Activated T-helper 1 cell treated with anti-CD3 and anti-CD28 coated beads, Interleukin-12 subunit alpha, Interleukin-12 subunit beta, Interleukin-2, Interleukin-4 antibody, amounts not matched to agents 30 ng/mL and 10 ng/mL and 1 ng/mL, durations not matched to agents 14 hours and 24 hours and 36 hours (primary cell): ENCODE data around the gene IL12RB1. TPM values are rescaled to one million over a fixed set of nuclear protein-coding genes. Genes with fewer than 3 reads are reported as not detected.
A peak's percentile ranks its signal among the peaks of the same experiment; 100 is the strongest.
"Not testable (repeated sequence)": the region's sequence is repeated elsewhere in the genome, so short reads cannot be mapped to it uniquely, and the experiment has no call there.

ENCODE experiments used
- DNase-seq: peaks from one replicate; pipeline ENCODE4 v3.0.0; 2021; ENCODE audit warnings: low spot score
- H3K27ac Mint-ChIP-seq: one replicate; pipeline ENCODE4 v1.8.0; 2021; ENCODE audit warnings: mild to moderate bottlenecking, mixed read lengths
- H3K27me3 Mint-ChIP-seq: one replicate; pipeline ENCODE4 v1.8.0; 2022; ENCODE audit warnings: mild to moderate bottlenecking, moderate library complexity, mixed read lengths; ENCODE audit not compliant: insufficient read depth
- H3K36me3 Mint-ChIP-seq: one replicate; pipeline ENCODE4 v1.8.0; 2021; ENCODE audit warnings: low read depth, mixed read lengths
- H3K4me1 Mint-ChIP-seq: one replicate; pipeline ENCODE4 v1.8.0; 2021; ENCODE audit warnings: low read depth, mixed read lengths
- H3K4me3 Mint-ChIP-seq: one replicate; pipeline ENCODE4 v1.8.0; 2021; ENCODE audit warnings: mild to moderate bottlenecking, moderate library complexity, mixed read lengths
- H3K9me3 Mint-ChIP-seq: one replicate; pipeline ENCODE4 v1.8.0; 2021; ENCODE audit warnings: mixed read lengths
- intact Hi-C: fragments of 100-400 bp; cut with micrococcal nuclease; formaldehyde crosslinking; loops from one replicate; pipeline ENCODE4 v1.15.1; 2024
- total RNA-seq: library from RNA; stranded (reverse); gene quantifications from 2 replicates; pipeline ENCODE4 v1.2.3, GENCODE V29; 2022

The IL12RB1 gene
- total RNA-seq, 1 donor from 2014 or later, result 47.5 TPM

DNA sequence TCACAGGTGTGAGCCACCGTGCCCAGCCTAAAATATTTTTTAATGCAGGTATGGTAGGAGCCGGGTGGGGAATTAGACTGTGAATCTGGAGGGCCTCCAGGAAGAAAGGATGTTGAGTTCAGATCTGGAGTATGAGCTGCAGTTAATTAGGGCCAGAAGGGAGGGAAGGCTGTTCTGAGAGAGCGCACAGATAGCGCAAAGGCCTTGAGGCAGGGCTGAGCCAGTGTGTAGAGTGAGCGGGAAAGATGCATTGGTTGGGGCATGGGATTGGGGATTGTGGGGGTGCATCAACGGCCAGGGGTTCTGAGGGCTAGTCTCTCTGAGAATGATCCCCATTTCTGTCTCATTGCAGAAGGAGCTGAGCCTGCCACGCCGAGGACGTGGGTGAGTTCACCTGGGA, 20.5 kb upstream of the IL12RB1 start:
- Mint-ChIP-seq H3K4me3 (peak overlapping the region; percentile 9), H3K4me1 (peaks cover 13% of the 10 kb centered on the region), H3K27me3 (no peaks in the 10 kb centered on the region), H3K27ac (no peak overlapping the region), H3K36me3 (peaks cover 2% of the 10 kb centered on the region), H3K9me3 (no peaks in the 10 kb centered on the region)
- no peak for DNase-seq
- intact Hi-C loops, result no loop called here

- H3K27me3 Mint-ChIP-seq, H3K4me3 Mint-ChIP-seq, H3K27ac Mint-ChIP-seq, H3K9me3 Mint-ChIP-seq, DNase-seq, intact Hi-C loops, H3K36me3 Mint-ChIP-seq: not testable (repeated sequence)
- peaks cover 13% of the 10 kb centered on the region for H3K4me1 Mint-ChIP-seq
Observed at GRCh38 chr19:18105259-18105658, 18.5 kb upstream of the IL12RB1 start.

DNA sequence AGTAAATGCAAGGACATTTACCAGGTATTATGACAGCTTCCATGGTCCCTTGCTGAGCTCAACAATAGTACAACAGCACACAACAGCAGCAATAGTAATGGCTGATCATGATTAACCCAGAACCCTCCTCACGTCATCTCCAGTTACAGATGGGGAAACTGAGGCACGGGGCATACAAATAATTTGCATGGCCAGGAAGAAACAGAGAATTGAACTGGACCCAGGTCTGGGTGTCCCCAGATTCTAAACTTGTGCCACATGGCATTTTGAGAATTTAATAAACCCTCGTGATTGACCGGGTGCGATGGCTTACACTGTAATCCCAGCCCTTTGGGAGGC, 18.0 kb upstream of the IL12RB1 start:
- H3K4me1 Mint-ChIP-seq, result peaks cover 16% of the 10 kb centered on the region
- H3K27me3 Mint-ChIP-seq, result no peaks in the 10 kb centered on the region
- intact Hi-C loops, result loop anchor here (1.0 kb wide), 1 partner anchor 13 kb away; no protein-coding TSS in a partner anchor
- peaks cover under 1% of the 10 kb centered on the region for H3K36me3 Mint-ChIP-seq
- no peak for DNase-seq
- H3K9me3 Mint-ChIP-seq, result no peaks in the 10 kb centered on the region
- peak overlapping the region; percentile 70 for H3K4me3 Mint-ChIP-seq
- no peak overlapping the region for H3K27ac Mint-ChIP-seq

- H3K27ac Mint-ChIP-seq, result no peak overlapping the region
- peaks cover 26% of the 10 kb centered on the region for H3K4me1 Mint-ChIP-seq
- H3K9me3 Mint-ChIP-seq, result no peaks in the 10 kb centered on the region
- DNase-seq, result no peak
- intact Hi-C loops, result no loop called here
- H3K4me3 Mint-ChIP-seq, result peak overlapping the region; percentile 43
- H3K36me3 Mint-ChIP-seq, result peaks cover 3% of the 10 kb centered on the region
- peaks cover 6% of the 10 kb centered on the region for H3K27me3 Mint-ChIP-seq
Observed at GRCh38 chr19:18102916-18103542, 16.3 kb upstream of the IL12RB1 start.

GRCh38 chr19:18101268-18101667, 14.5 kb upstream of the IL12RB1 start:
- Mint-ChIP-seq H3K4me1 (peaks cover 30% of the 10 kb centered on the region), H3K27ac (no peak overlapping the region), H3K4me3 (no peak overlapping the region), H3K9me3 (no peaks in the 10 kb centered on the region), H3K27me3 (peaks cover 6% of the 10 kb centered on the region), H3K36me3 (peaks cover 3% of the 10 kb centered on the region)
- intact Hi-C loops, result no loop called here
- DNase-seq, result no peak

GRCh38 chr19:18100710-18101109, 14.0 kb upstream of the IL12RB1 start:
- Mint-ChIP-seq H3K27me3 (peaks cover 6% of the 10 kb centered on the region), H3K27ac (no peak overlapping the region), H3K4me1 (peaks cover 30% of the 10 kb centered on the region), H3K36me3 (peaks cover 3% of the 10 kb centered on the region), H3K4me3 (no peak overlapping the region), H3K9me3 (no peaks in the 10 kb centered on the region)
- DNase-seq, result no peak
- intact Hi-C loops, result no loop called here

- Mint-ChIP-seq H3K36me3 (peaks cover 3% of the 10 kb centered on the region), H3K27me3 (peaks cover 6% of the 10 kb centered on the region), H3K27ac (no peak overlapping the region), H3K4me1 (peaks cover 34% of the 10 kb centered on the region), H3K9me3 (no peaks in the 10 kb centered on the region), H3K4me3 (peak overlapping the region; percentile 85)
- no peak for DNase-seq
- intact Hi-C loops, result no loop called here
Observed at GRCh38 chr19:18099623-18099995, 12.9 kb upstream of the IL12RB1 start.

- no peak overlapping the region for H3K27ac Mint-ChIP-seq
Observed at GRCh38 chr19:18098891-18099622, 12.3 kb upstream of the IL12RB1 start.

DNA sequence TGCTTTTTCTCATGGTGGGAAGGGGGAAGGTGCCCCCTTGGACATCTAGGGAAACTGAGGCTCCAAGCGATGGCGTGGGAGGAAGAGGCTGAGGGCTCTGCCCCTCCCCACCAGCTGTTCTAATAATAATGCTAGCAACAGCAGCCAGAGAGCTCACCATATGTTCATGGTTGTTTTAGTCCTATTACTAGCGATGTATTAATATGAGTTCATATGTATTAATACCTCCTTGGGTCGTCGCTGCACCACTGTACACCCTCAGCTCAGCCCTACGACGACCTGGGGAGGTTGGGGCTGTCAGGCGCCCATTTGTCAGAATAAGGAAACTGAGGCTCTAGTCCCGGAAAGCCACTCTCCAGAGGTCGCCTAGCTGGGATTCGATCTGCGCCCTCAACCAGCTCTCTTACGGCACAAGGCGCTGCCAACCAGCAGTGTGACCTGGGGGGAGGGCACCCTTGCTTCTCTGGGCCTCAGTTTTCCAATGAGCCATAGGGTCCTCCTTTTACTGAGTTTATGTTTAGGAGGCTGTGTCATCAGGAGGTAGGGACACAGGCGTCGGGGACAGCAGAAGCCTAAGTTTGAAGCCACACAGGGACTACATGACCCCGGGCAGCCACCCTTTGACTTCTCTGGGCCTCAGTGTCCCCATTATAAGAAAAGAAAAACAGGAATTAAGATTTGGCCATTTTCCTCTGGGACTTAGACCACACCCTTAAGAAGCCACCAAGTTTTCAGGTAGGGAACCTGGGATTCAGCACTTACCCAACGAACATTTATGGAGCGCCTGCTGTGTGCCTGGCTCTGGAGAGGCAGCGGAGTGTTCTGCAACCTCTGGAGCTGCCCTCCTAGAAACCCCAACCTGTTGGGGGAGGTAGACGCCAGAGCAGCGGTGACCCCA, 11.5 kb upstream of the IL12RB1 start:
- peaks cover 30% of the 10 kb centered on the region for H3K4me1 Mint-ChIP-seq
- H3K9me3 Mint-ChIP-seq, result no peaks in the 10 kb centered on the region
- H3K27ac Mint-ChIP-seq, result no peak overlapping the region
- DNase-seq, result no peak
- H3K36me3 Mint-ChIP-seq, result peaks cover 3% of the 10 kb centered on the region
- H3K27me3 Mint-ChIP-seq, result peaks cover 6% of the 10 kb centered on the region
- intact Hi-C loops, result loop anchor here (1.0 kb wide), 1 partner anchor 21 kb away; no protein-coding TSS in a partner anchor
- H3K4me3 Mint-ChIP-seq, result peak overlapping the region; percentile 85

More at GRCh38 chr19:18098891-18099622, 12.3 kb upstream of the IL12RB1 start:
- Mint-ChIP-seq H3K27me3 (peaks cover 6% of the 10 kb centered on the region), H3K4me3 (peak overlapping the region; percentile 85), H3K36me3 (peaks cover 3% of the 10 kb centered on the region), H3K9me3 (no peaks in the 10 kb centered on the region), H3K4me1 (peaks cover 30% of the 10 kb centered on the region)
- DNase-seq, result no peak
- intact Hi-C loops, result no loop called here

GRCh38 chr19:18097217-18097992, 10.7 kb upstream of the IL12RB1 start, which contains the start of gene MAST3:
TSS of gene MAST3 (plus strand) at chr19:18097778. CDS start at chr19:18097793, 15 bp downstream.
- peaks cover 36% of the 10 kb centered on the region for H3K4me1 Mint-ChIP-seq
- no peak within 1 kb of the TSS for H3K27ac Mint-ChIP-seq
- H3K4me3 Mint-ChIP-seq, result peak within 1 kb of the TSS; percentile 85
- H3K27me3 Mint-ChIP-seq, result peaks cover 6% of the 10 kb centered on the region
- intact Hi-C loops, result loop anchor here (1.0 kb wide), 1 partner anchor 22 kb away; no protein-coding TSS in a partner anchor
- no peaks in the 10 kb centered on the region for H3K9me3 Mint-ChIP-seq
- peak; percentile 91 for DNase-seq
- peaks cover 3% of the 10 kb centered on the region for H3K36me3 Mint-ChIP-seq

- no peaks in the 10 kb centered on the region for H3K9me3 Mint-ChIP-seq
- intact Hi-C loops, result no loop called here
- no peak for DNase-seq
- peaks cover 6% of the 10 kb centered on the region for H3K27me3 Mint-ChIP-seq
- H3K36me3 Mint-ChIP-seq, result peaks cover 4% of the 10 kb centered on the region
- H3K4me1 Mint-ChIP-seq, result peaks cover 40% of the 10 kb centered on the region
- no peak overlapping the region for H3K27ac Mint-ChIP-seq
- no peak overlapping the region for H3K4me3 Mint-ChIP-seq
Observed at GRCh38 chr19:18096258-18096657, 9.5 kb upstream of the IL12RB1 start.

DNA sequence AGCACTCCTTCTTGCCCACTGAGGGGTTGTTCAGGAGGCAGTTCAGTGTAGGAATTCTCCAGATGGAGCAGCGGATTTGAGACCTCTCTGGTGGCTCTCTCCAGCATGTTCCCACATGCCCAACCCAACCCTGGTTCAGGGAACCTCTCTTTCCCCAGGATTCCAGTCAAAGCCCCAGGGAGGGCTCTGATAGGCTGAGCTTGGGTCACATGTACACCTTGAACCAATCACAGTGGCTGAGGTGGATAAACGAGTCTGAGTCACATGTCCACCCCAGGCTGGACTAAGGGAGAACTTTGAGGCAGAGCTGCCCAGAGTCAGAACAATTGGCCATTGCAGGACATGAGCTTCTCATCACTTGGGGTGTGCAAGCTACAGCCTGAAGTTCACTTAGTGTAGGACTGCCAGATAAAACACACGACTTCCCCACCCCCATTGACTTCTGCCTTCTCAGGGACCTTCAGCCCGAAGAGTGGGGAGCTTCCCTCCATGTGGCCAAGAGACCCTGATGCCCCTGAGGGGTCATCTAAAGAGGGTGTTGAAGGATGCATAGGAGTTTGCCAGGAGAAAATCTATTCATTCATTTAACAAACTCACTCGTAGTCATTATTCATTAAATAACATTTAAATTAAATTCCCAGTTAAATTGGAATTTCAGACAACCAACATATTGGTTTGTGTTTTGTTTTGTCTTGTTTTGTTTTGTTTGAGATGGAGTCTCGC, 6.9 kb upstream of the IL12RB1 start:
- Mint-ChIP-seq H3K9me3 (no peaks in the 10 kb centered on the region), H3K27ac (no peak overlapping the region), H3K4me3 (no peak overlapping the region), H3K36me3 (peaks cover 2% of the 10 kb centered on the region), H3K27me3 (peaks cover 4% of the 10 kb centered on the region), H3K4me1 (peaks cover 52% of the 10 kb centered on the region)
- DNase-seq, result no peak
- intact Hi-C loops, result no loop called here
